ENCODE data around the gene ACSF3. TPM values are rescaled to one million over a fixed set of nuclear protein-coding genes. Genes with fewer than 3 reads are reported as not detected.

ACSF3 gene
- total and polyA plus RNA-seq, 2 donors, result 47.2 to 97.2 TPM

GRCh38 chr16:89105599-89106151 lies 12.0 kb downstream of the ACSF3 start:
- Histone ChIP-seq H3K27ac (ENCODE audit: low read depth in 1 of 2, low read length in 1 of 2) (peak overlapping the region in 1 of 2 donors; percentile 41), H3K27me3 (ENCODE audit: control insufficient read depth in 2 of 2, insufficient read depth in 1 of 2, low read length in 1 of 2) (no peaks in the 10 kb centered on the region), H3K9me3 (ENCODE audit: control insufficient read depth in 2 of 2, insufficient read depth in 1 of 2, low read length in 1 of 2) (peaks cover 0 to 22% of the 10 kb centered on the region in 2 donors), H3K4me3 (ENCODE audit: low read length in 2 of 2) (no peak overlapping the region), H3K4me1 (ENCODE audit: control insufficient read depth in 2 of 2, insufficient read depth in 2 of 2, low read length in 2 of 2) (peaks cover 28 to 74% of the 10 kb centered on the region in 2 donors), H3K36me3 (ENCODE audit: control insufficient read depth in 2 of 2, insufficient read depth in 2 of 2, low read length in 1 of 2) (peaks cover 88 to 97% of the 10 kb centered on the region in 2 donors)
- whole genome bisulfite sequencing, result 96% methylated on average over 16 of the region's 16 CpGs
- DNase-seq (ENCODE audit: low read depth in 6 of 9, low spot score in 9 of 9), result no peak

- Histone ChIP-seq H3K36me3 (ENCODE audit: control insufficient read depth in 2 of 2, insufficient read depth in 2 of 2, low read length in 1 of 2) (peaks cover 88 to 97% of the 10 kb centered on the region in 2 donors), H3K4me3 (ENCODE audit: low read length in 2 of 2) (no peak overlapping the region), H3K9me3 (ENCODE audit: control insufficient read depth in 2 of 2, insufficient read depth in 1 of 2, low read length in 1 of 2) (peaks cover 0 to 23% of the 10 kb centered on the region in 2 donors), H3K27ac (ENCODE audit: low read depth in 1 of 2, low read length in 1 of 2) (peak overlapping the region in 1 of 2 donors; percentile 71), H3K27me3 (ENCODE audit: control insufficient read depth in 2 of 2, insufficient read depth in 1 of 2, low read length in 1 of 2) (no peaks in the 10 kb centered on the region), H3K4me1 (ENCODE audit: control insufficient read depth in 2 of 2, insufficient read depth in 2 of 2, low read length in 2 of 2) (peaks cover 19 to 73% of the 10 kb centered on the region in 2 donors)
- WGBS, result 64% methylated on average over 15 of the region's 15 CpGs
- DNase-seq (ENCODE audit: low read depth in 6 of 9, low spot score in 9 of 9), result peak in 1 of 9 donors; percentile 66
Observed at GRCh38 chr16:89106533-89107202, 13.0 kb downstream of the ACSF3 start.

GRCh38 chr16:89107203-89107582 lies 13.5 kb downstream of the ACSF3 start:
- Histone ChIP-seq H3K36me3 (ENCODE audit: control insufficient read depth in 2 of 2, insufficient read depth in 2 of 2, low read length in 1 of 2) (peaks cover 88 to 97% of the 10 kb centered on the region in 2 donors), H3K9me3 (ENCODE audit: control insufficient read depth in 2 of 2, insufficient read depth in 1 of 2, low read length in 1 of 2) (peaks cover 0 to 26% of the 10 kb centered on the region in 2 donors), H3K27ac (ENCODE audit: low read depth in 1 of 2, low read length in 1 of 2) (peak overlapping the region in 1 of 2 donors; percentile 71), H3K4me3 (ENCODE audit: low read length in 2 of 2) (no peak overlapping the region), H3K4me1 (ENCODE audit: control insufficient read depth in 2 of 2, insufficient read depth in 2 of 2, low read length in 2 of 2) (peaks cover 17 to 73% of the 10 kb centered on the region in 2 donors), H3K27me3 (ENCODE audit: control insufficient read depth in 2 of 2, insufficient read depth in 1 of 2, low read length in 1 of 2) (no peaks in the 10 kb centered on the region)
- WGBS, result 97% methylated on average over 20 of the region's 20 CpGs
- no peak for DNase-seq (ENCODE audit: low read depth in 6 of 9, low spot score in 9 of 9)

- 97% methylated on average over 5 of the region's 5 CpGs for WGBS
- H3K9me3 ChIP-seq (ENCODE audit: control insufficient read depth in 2 of 2, insufficient read depth in 1 of 2, low read length in 1 of 2), result peaks cover 0 to 26% of the 10 kb centered on the region in 2 donors
- H3K4me1 ChIP-seq (ENCODE audit: control insufficient read depth in 2 of 2, insufficient read depth in 2 of 2, low read length in 2 of 2), result peaks cover 26 to 73% of the 10 kb centered on the region in 2 donors
- peaks cover 88 to 97% of the 10 kb centered on the region in 2 donors for H3K36me3 ChIP-seq (ENCODE audit: control insufficient read depth in 2 of 2, insufficient read depth in 2 of 2, low read length in 1 of 2)
- DNase-seq (ENCODE audit: low read depth in 6 of 9, low spot score in 9 of 9), result no peak
- no peak overlapping the region for H3K4me3 ChIP-seq (ENCODE audit: low read length in 2 of 2)
- no peaks in the 10 kb centered on the region for H3K27me3 ChIP-seq (ENCODE audit: control insufficient read depth in 2 of 2, insufficient read depth in 1 of 2, low read length in 1 of 2)
- no peak overlapping the region for H3K27ac ChIP-seq (ENCODE audit: low read depth in 1 of 2, low read length in 1 of 2)
Observed at GRCh38 chr16:89108416-89108815, 14.8 kb downstream of the ACSF3 start.

GRCh38 chr16:89110641-89111040 lies 17.0 kb downstream of the ACSF3 start:
- H3K4me1 ChIP-seq (ENCODE audit: control insufficient read depth in 2 of 2, insufficient read depth in 2 of 2, low read length in 2 of 2), result peaks cover 40 to 73% of the 10 kb centered on the region in 2 donors
- H3K27me3 ChIP-seq (ENCODE audit: control insufficient read depth in 2 of 2, insufficient read depth in 1 of 2, low read length in 1 of 2), result no peaks in the 10 kb centered on the region
- H3K27ac ChIP-seq (ENCODE audit: low read depth in 1 of 2, low read length in 1 of 2), result no peak overlapping the region
- WGBS, result 98% methylated on average over 14 of the region's 14 CpGs
- peaks cover 0 to 24% of the 10 kb centered on the region in 2 donors for H3K9me3 ChIP-seq (ENCODE audit: control insufficient read depth in 2 of 2, insufficient read depth in 1 of 2, low read length in 1 of 2)
- H3K36me3 ChIP-seq (ENCODE audit: control insufficient read depth in 2 of 2, insufficient read depth in 2 of 2, low read length in 1 of 2), result peaks cover 76 to 86% of the 10 kb centered on the region in 2 donors
- H3K4me3 ChIP-seq (ENCODE audit: low read length in 2 of 2), result no peak overlapping the region
- DNase-seq (ENCODE audit: low read depth in 6 of 9, low spot score in 9 of 9), result no peak

- Histone ChIP-seq H3K36me3 (ENCODE audit: control insufficient read depth in 2 of 2, insufficient read depth in 2 of 2, low read length in 1 of 2) (peaks cover 70 to 84% of the 10 kb centered on the region in 2 donors), H3K27me3 (ENCODE audit: control insufficient read depth in 2 of 2, insufficient read depth in 1 of 2, low read length in 1 of 2) (no peaks in the 10 kb centered on the region), H3K9me3 (ENCODE audit: control insufficient read depth in 2 of 2, insufficient read depth in 1 of 2, low read length in 1 of 2) (peaks cover 0 to 24% of the 10 kb centered on the region in 2 donors), H3K4me3 (ENCODE audit: low read length in 2 of 2) (no peak overlapping the region), H3K27ac (ENCODE audit: low read depth in 1 of 2, low read length in 1 of 2) (no peak overlapping the region), H3K4me1 (ENCODE audit: control insufficient read depth in 2 of 2, insufficient read depth in 2 of 2, low read length in 2 of 2) (peaks cover 41 to 73% of the 10 kb centered on the region in 2 donors)
- no peak for DNase-seq (ENCODE audit: low read depth in 6 of 9, low spot score in 9 of 9)
- WGBS, result 97% methylated on average over 22 of the region's 22 CpGs
Observed at GRCh38 chr16:89111263-89111662, 17.6 kb downstream of the ACSF3 start.

GRCh38 chr16:89112377-89113151 lies 18.9 kb downstream of the ACSF3 start:
- H3K4me1 ChIP-seq (ENCODE audit: control insufficient read depth in 2 of 2, insufficient read depth in 2 of 2, low read length in 2 of 2), result peaks cover 52 to 73% of the 10 kb centered on the region in 2 donors
- H3K27ac ChIP-seq (ENCODE audit: low read depth in 1 of 2, low read length in 1 of 2), result peak overlapping the region; percentile 72 to 98
- no peak overlapping the region for H3K4me3 ChIP-seq (ENCODE audit: low read length in 2 of 2)
- peaks cover 65 to 85% of the 10 kb centered on the region in 2 donors for H3K36me3 ChIP-seq (ENCODE audit: control insufficient read depth in 2 of 2, insufficient read depth in 2 of 2, low read length in 1 of 2)
- WGBS, result 79% methylated on average over 26 of the region's 26 CpGs
- DNase-seq (ENCODE audit: low read depth in 6 of 9, low spot score in 9 of 9), result no peak
- H3K9me3 ChIP-seq (ENCODE audit: control insufficient read depth in 2 of 2, insufficient read depth in 1 of 2, low read length in 1 of 2), result peaks cover 0 to 16% of the 10 kb centered on the region in 2 donors
- no peaks in the 10 kb centered on the region for H3K27me3 ChIP-seq (ENCODE audit: control insufficient read depth in 2 of 2, insufficient read depth in 1 of 2, low read length in 1 of 2)

GRCh38 chr16:89113152-89113547 lies 19.5 kb downstream of the ACSF3 start:
- 96% methylated on average over 12 of the region's 12 CpGs for WGBS
- Histone ChIP-seq H3K27me3 (ENCODE audit: control insufficient read depth in 2 of 2, insufficient read depth in 1 of 2, low read length in 1 of 2) (no peaks in the 10 kb centered on the region), H3K27ac (ENCODE audit: low read depth in 1 of 2, low read length in 1 of 2) (peak overlapping the region; percentile 68 to 98), H3K4me3 (ENCODE audit: low read length in 2 of 2) (no peak overlapping the region), H3K9me3 (ENCODE audit: control insufficient read depth in 2 of 2, insufficient read depth in 1 of 2, low read length in 1 of 2) (peaks cover 0 to 10% of the 10 kb centered on the region in 2 donors), H3K4me1 (ENCODE audit: control insufficient read depth in 2 of 2, insufficient read depth in 2 of 2, low read length in 2 of 2) (peaks cover 57 to 77% of the 10 kb centered on the region in 2 donors), H3K36me3 (ENCODE audit: control insufficient read depth in 2 of 2, insufficient read depth in 2 of 2, low read length in 1 of 2) (peaks cover 66 to 85% of the 10 kb centered on the region in 2 donors)
- no peak for DNase-seq (ENCODE audit: low read depth in 6 of 9, low spot score in 9 of 9)

GRCh38 chr16:89113661-89114060 lies 20.0 kb downstream of the ACSF3 start:
- Histone ChIP-seq H3K27me3 (ENCODE audit: control insufficient read depth in 2 of 2, insufficient read depth in 1 of 2, low read length in 1 of 2) (no peaks in the 10 kb centered on the region), H3K4me3 (ENCODE audit: low read length in 2 of 2) (no peak overlapping the region), H3K27ac (ENCODE audit: low read depth in 1 of 2, low read length in 1 of 2) (peak overlapping the region; percentile 68 to 98), H3K36me3 (ENCODE audit: control insufficient read depth in 2 of 2, insufficient read depth in 2 of 2, low read length in 1 of 2) (peaks cover 67 to 86% of the 10 kb centered on the region in 2 donors), H3K9me3 (ENCODE audit: control insufficient read depth in 2 of 2, insufficient read depth in 1 of 2, low read length in 1 of 2) (peaks cover 0 to 11% of the 10 kb centered on the region in 2 donors), H3K4me1 (ENCODE audit: control insufficient read depth in 2 of 2, insufficient read depth in 2 of 2, low read length in 2 of 2) (peaks cover 62 to 82% of the 10 kb centered on the region in 2 donors)
- 97% methylated on average over 27 of the region's 27 CpGs for WGBS
- no peak for DNase-seq (ENCODE audit: low read depth in 6 of 9, low spot score in 9 of 9)

All from thymus (tissue), 11 donors.